SK-N-SH treated with all-trans-retinoic acid at 6 μM for 48 hours (cell line): ENCODE results near the gene COL4A2.

ENCODE experiments used
- ATAC-seq: fragments of 200-7000 bp; cut with Tn5 transposase; 3 replicates; pipeline ENCODE4 v1.9.1; 2020; ENCODE audit warnings: mild to moderate bottlenecking, moderate library complexity
- ARNTL ChIP-seq: fragments of 450-650 bp; formaldehyde crosslinking; IDR thresholded peaks from 2 replicates; pipeline ENCODE4 v1.5.0; 2020; ENCODE audit warnings: low read depth, mild to moderate bottlenecking, moderate library complexity, borderline replicate concordance
- BACH2 ChIP-seq: fragments of 250-450 bp; sonication (Bioruptor Pico); IDR thresholded peaks from 2 replicates; pipeline ENCODE4 v1.9.0; 2021; ENCODE audit warnings: mild to moderate bottlenecking, borderline replicate concordance
- CREB5 ChIP-seq: fragments of 250-450 bp; sonication (Bioruptor Pico); IDR thresholded peaks from 2 replicates; pipeline ENCODE4 v1.5.1; 2020; ENCODE audit warnings: low read depth, mild to moderate bottlenecking, moderate library complexity
- CSDC2 ChIP-seq: fragments of 250-450 bp; sonication (Bioruptor Pico); IDR thresholded peaks from 2 replicates; pipeline ENCODE4 v1.5.0; 2020; ENCODE audit warnings: mild to moderate bottlenecking, moderate library complexity
- CSRNP3 ChIP-seq: fragments of 250-450 bp; sonication (Bioruptor Pico); IDR thresholded peaks from 2 replicates; pipeline ENCODE4 v1.5.1; 2021; ENCODE audit warnings: mild to moderate bottlenecking, moderate library complexity
- GLIS3 ChIP-seq: fragments of 250-450 bp; sonication (Bioruptor Pico); IDR thresholded peaks from 2 replicates; pipeline ENCODE4 v1.5.0; 2020; ENCODE audit warnings: mild to moderate bottlenecking, moderate library complexity
- ISL1 ChIP-seq: fragments of 250-450 bp; sonication (Bioruptor Pico); IDR thresholded peaks from 2 replicates; pipeline ENCODE4 v2.1.2; 2022; ENCODE audit warnings: mild to moderate bottlenecking, moderate library complexity
- POU6F1 ChIP-seq: fragments of 250-450 bp; sonication (Bioruptor Pico); IDR thresholded peaks from 2 replicates; pipeline ENCODE4 v1.8.0; 2021; ENCODE audit warnings: low read depth, mild to moderate bottlenecking, moderate library complexity, borderline replicate concordance
- PPARA ChIP-seq: fragments of 250-450 bp; sonication (Bioruptor Pico); IDR thresholded peaks from 2 replicates; pipeline ENCODE4 v1.5.0; 2020; ENCODE audit warnings: mild to moderate bottlenecking, borderline replicate concordance
- RARB ChIP-seq: fragments of 250-450 bp; sonication (Bioruptor Pico); IDR thresholded peaks from 2 replicates; pipeline ENCODE4 v1.8.0; 2021; ENCODE audit warnings: mild to moderate bottlenecking, moderate library complexity
- SNAI2 ChIP-seq: fragments of 250-450 bp; sonication (Bioruptor Pico); IDR thresholded peaks from 2 replicates; pipeline ENCODE4 v1.5.0; 2020; ENCODE audit warnings: mild to moderate bottlenecking, moderate library complexity
- TCF4 ChIP-seq: fragments of 250-450 bp; sonication (Bioruptor Pico); IDR thresholded peaks from 2 replicates; pipeline ENCODE4 v1.8.0; 2021; ENCODE audit warnings: mild to moderate bottlenecking, moderate library complexity, borderline replicate concordance
- TOX ChIP-seq: fragments of 250-450 bp; sonication (Bioruptor Pico); IDR thresholded peaks from 2 replicates; pipeline ENCODE4 v1.8.0; 2021; ENCODE audit warnings: mild to moderate bottlenecking, moderate library complexity, borderline replicate concordance
- TSHZ2 ChIP-seq: fragments of 250-450 bp; sonication (Bioruptor Pico); IDR thresholded peaks from 2 replicates; pipeline ENCODE4 v1.5.0; 2020; ENCODE audit warnings: mild to moderate bottlenecking, moderate library complexity
- ZC3H10 ChIP-seq: fragments of 250-450 bp; sonication (Bioruptor Pico); IDR thresholded peaks from 2 replicates; pipeline ENCODE4 v1.5.1; 2021; ENCODE audit warnings: mild to moderate bottlenecking, moderate library complexity
- ZFP3 ChIP-seq: fragments of 250-450 bp; sonication (Bioruptor Pico); IDR thresholded peaks from 2 replicates; pipeline ENCODE4 v1.5.0; 2020; ENCODE audit warnings: mild to moderate bottlenecking, moderate library complexity
- ZNF8 ChIP-seq: fragments of 450-650 bp; formaldehyde crosslinking; IDR thresholded peaks from 2 replicates; pipeline ENCODE4 v1.5.0; 2020; ENCODE audit warnings: mild to moderate bottlenecking, moderate library complexity

COL4A2 gene

GRCh38 chr13:110372676-110373075 is 65.6 kb downstream of the COL4A2 start:
- ATAC-seq, result no peak
- TF ChIP-seq POU6F1 (CRISPR knock-in tag) (no peak), ZFP3 (CRISPR knock-in tag) (no peak), SNAI2 (CRISPR knock-in tag) (no peak), BACH2 (CRISPR knock-in tag) (no peak), TSHZ2 (CRISPR knock-in tag) (no peak), GLIS3 (no peak)

- ATAC-seq, result no peak
- TF ChIP-seq ZNF8 (CRISPR knock-in tag), result no peak
- no peak for TF ChIP-seq TCF4 (CRISPR knock-in tag)
- no peak for TF ChIP-seq ISL1
- TF ChIP-seq CSDC2 (CRISPR knock-in tag), result no peak
Measured at GRCh38 chr13:110373617-110374016, 66.5 kb downstream of the COL4A2 start.

- no peak for TF ChIP-seq BACH2 (CRISPR knock-in tag)
- ATAC-seq, result no peak
Measured at GRCh38 chr13:110374431-110375370, 67.6 kb downstream of the COL4A2 start.

- ATAC-seq, result no peak
Measured at GRCh38 chr13:110376120-110376519, 69.0 kb downstream of the COL4A2 start.

More at GRCh38 chr13:110376120-110376519, 69.0 kb downstream of the COL4A2 start:
- TF ChIP-seq GLIS3 (no peak), ARNTL (no peak), ZC3H10 (no peak), BACH2 (CRISPR knock-in tag) (no peak), ISL1 (no peak), CSRNP3 (CRISPR knock-in tag) (no peak), CSDC2 (CRISPR knock-in tag) (no peak), PPARA (CRISPR knock-in tag) (no peak), SNAI2 (CRISPR knock-in tag) (no peak), CREB5 (CRISPR knock-in tag) (no peak), RARB (no peak), TCF4 (CRISPR knock-in tag) (no peak), TOX (no peak)
- TF ChIP-seq, all 23 proteins: peak for 0
